ENCODE measurements around the gene TMPRSS11E.

The TMPRSS11E gene

DNA sequence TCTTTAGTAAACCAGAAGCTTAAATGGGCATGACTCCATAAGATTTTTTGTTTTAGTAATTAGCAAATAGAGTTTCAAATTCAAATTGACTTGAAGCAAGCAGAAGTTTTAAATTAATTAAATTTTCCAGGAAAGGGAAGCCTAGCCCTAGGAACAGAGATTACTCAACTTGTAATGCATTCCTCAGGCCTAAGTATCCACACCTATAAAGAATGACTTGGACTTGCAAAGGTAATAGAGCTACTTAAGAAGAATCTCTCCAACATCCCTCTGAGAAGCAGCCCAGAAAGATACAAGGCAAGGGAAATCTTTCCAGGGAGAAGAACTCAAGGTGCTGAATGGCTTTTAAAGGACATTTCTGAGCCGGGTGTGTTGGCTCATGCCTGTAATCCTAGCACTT is 16.9 kb upstream of the TMPRSS11E start:
- TF ChIP-seq JUND (IDR thresholded peaks at IDR 0.05; ENCODE audit: low read depth), result no peak
- in situ Hi-C loops (cut with HindIII; ENCODE audit: low pct_unique_long_range_greater_than_20kb, low sequenced_read_pairs), result no loop called here

DNA sequence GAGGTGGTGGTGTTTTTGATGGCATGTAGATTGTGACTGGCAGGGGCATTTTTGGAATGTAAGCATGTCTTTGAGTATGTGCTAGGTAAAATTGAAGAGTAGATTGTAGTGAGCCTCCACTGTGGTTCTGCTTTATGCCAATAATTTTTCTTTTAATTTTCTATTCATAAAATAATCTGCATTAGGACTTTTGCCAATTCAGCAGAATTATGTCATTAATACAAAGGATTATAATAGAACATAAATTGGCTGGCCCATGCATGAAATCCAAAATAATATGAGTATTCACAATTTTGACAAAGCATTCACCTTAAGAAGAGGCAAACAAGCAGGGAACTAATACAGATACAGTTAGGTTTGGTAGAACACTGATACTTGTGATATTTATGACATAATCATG is 14.9 kb upstream of the TMPRSS11E start:
- TF ChIP-seq JUND (IDR thresholded peaks at IDR 0.05; ENCODE audit: low read depth), result no peak
- DNase-seq (ENCODE audit: low read depth in 1 of 2, low spot score in 1 of 2), result no peak
- in situ Hi-C loops (cut with HindIII; ENCODE audit: low pct_unique_long_range_greater_than_20kb, low sequenced_read_pairs), result no loop called here

More for the DNA sequence above, 16.9 kb upstream of the TMPRSS11E start:
- no peak for DNase-seq (ENCODE audit: low read depth in 1 of 2, low spot score in 1 of 2)

DNA sequence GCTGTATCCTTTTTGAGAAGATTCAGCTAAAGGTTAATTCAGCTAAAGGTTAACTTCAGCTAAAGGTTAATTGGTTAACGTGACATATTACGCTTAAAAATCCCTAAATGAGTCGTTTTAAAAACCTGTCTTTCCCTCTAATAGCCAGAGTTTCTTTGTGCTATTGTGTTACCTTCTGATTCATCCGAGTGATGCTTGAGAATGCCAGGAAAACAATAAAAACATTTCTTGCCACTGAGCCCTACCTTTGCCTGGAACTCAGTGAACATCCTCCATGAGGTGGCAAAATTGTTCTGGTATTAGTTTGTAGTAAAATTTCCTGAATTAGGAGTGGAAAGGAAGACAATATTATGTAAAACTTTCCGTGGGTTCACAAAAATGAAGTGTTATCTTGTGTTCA is 13.7 kb upstream of the TMPRSS11E start:
- in situ Hi-C loops (cut with HindIII; ENCODE audit: low pct_unique_long_range_greater_than_20kb, low sequenced_read_pairs), result no loop called here
- no peak for DNase-seq (ENCODE audit: low read depth in 1 of 2, low spot score in 1 of 2)
- no peak for TF ChIP-seq JUND (IDR thresholded peaks at IDR 0.05; ENCODE audit: low read depth)

DNA sequence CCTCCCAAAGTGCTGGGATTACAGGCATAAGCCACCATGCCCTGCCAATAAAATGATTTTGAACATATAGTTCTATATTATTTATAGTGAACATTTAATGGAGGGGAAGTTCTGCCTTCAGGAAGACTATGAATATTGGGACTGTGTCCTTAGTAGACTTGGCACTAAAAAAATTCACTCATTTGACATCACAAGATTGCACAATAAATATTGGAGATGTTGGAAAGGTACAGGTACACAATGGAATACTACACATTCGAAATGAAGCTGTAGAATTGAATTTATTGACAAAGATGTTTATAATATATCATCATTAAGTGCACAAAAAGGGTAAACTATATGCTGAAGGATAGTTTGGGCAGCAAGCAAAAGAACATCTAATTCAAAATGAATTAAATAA is 13.0 kb upstream of the TMPRSS11E start:
- in situ Hi-C loops (cut with HindIII; ENCODE audit: low pct_unique_long_range_greater_than_20kb, low sequenced_read_pairs), result no loop called here
- no peak for DNase-seq (ENCODE audit: low read depth in 1 of 2, low spot score in 1 of 2)
- no peak for TF ChIP-seq JUND (IDR thresholded peaks at IDR 0.05; ENCODE audit: low read depth)

DNA sequence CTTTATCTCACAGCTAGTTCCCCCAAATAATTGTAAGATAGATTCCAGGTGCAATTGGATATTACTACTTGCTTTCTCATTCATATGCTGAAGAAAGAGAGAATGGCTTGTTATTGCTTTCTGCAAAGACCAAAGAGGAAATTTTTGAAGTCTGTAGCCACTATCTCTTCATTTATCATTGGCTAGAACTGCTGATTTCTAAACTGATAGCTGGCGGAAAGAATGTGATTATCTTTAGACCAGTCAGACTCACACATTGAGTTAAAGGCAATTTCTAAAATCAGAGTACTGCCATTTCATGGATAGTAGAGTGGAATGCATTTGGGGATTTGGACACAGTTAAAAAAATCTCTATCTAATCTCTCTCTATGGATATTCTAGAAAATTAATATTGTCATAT is 12.4 kb upstream of the TMPRSS11E start:
- TF ChIP-seq JUND (IDR thresholded peaks at IDR 0.05; ENCODE audit: low read depth), result no peak
- in situ Hi-C loops (cut with HindIII; ENCODE audit: low pct_unique_long_range_greater_than_20kb, low sequenced_read_pairs), result no loop called here
- DNase-seq (ENCODE audit: low read depth in 1 of 2, low spot score in 1 of 2), result no peak

GRCh38 chr4:68445111-68445510 is 2.2 kb upstream of the TMPRSS11E start:
- no peak for DNase-seq (ENCODE audit: low read depth in 1 of 2, low spot score in 1 of 2)
- in situ Hi-C loops (cut with HindIII; ENCODE audit: low pct_unique_long_range_greater_than_20kb, low sequenced_read_pairs), result no loop called here
- no peak for TF ChIP-seq JUND (IDR thresholded peaks at IDR 0.05; ENCODE audit: low read depth)

GRCh38 chr4:68451246-68452211 is 4.3 kb downstream of the TMPRSS11E start:
- in situ Hi-C loops (cut with HindIII; ENCODE audit: low pct_unique_long_range_greater_than_20kb, low sequenced_read_pairs), result no loop called here
- no peak for TF ChIP-seq JUND (IDR thresholded peaks at IDR 0.05; ENCODE audit: low read depth)
- DNase-seq (ENCODE audit: low read depth in 1 of 2, low spot score in 1 of 2), result peak in 1 of 2 experiments; percentile 35

DNA sequence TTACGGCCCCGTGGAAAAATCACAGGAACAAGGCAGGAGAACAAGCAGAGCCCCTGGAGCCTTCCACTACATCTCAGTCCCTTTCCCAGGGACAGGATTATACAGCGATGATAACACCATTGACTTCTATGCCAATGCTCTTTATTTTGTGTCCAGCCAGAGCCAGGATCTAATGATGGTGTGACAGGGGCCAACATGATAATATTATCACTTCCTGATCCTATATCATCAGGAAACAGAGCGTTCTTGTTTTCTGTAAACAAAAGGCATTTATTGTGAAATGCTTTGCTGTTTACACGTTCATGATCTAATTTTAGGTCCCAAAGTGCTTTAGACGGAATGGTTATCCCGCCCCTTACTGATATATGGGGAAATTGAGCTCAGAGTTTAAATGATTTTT is 12.8 kb downstream of the TMPRSS11E start:
- DNase-seq (ENCODE audit: low read depth in 1 of 2, low spot score in 1 of 2), result no peak
- in situ Hi-C loops (cut with HindIII; ENCODE audit: low pct_unique_long_range_greater_than_20kb, low sequenced_read_pairs), result no loop called here
- no peak for TF ChIP-seq JUND (IDR thresholded peaks at IDR 0.05; ENCODE audit: low read depth)

GRCh38 chr4:68461790-68462189 is 14.5 kb downstream of the TMPRSS11E start:
- DNase-seq (ENCODE audit: low read depth in 1 of 2, low spot score in 1 of 2), result no peak
- TF ChIP-seq JUND (IDR thresholded peaks at IDR 0.05; ENCODE audit: low read depth), result no peak
- in situ Hi-C loops (cut with HindIII; ENCODE audit: low pct_unique_long_range_greater_than_20kb, low sequenced_read_pairs), result no loop called here

GRCh38 chr4:68462691-68463090 is 15.4 kb downstream of the TMPRSS11E start:
- no peak for DNase-seq (ENCODE audit: low read depth in 1 of 2, low spot score in 1 of 2)
- in situ Hi-C loops (cut with HindIII; ENCODE audit: low pct_unique_long_range_greater_than_20kb, low sequenced_read_pairs), result no loop called here
- TF ChIP-seq JUND (IDR thresholded peaks at IDR 0.05; ENCODE audit: low read depth), result no peak

- TF ChIP-seq JUND (IDR thresholded peaks at IDR 0.05; ENCODE audit: low read depth), result peak; percentile 33; the same call in 1 of the 2 replicates
- peak in 1 of 2 experiments; percentile 87 for DNase-seq (ENCODE audit: low read depth in 1 of 2, low spot score in 1 of 2)
Observed at GRCh38 chr4:68463796-68464195, 16.5 kb downstream of the TMPRSS11E start.

DNA sequence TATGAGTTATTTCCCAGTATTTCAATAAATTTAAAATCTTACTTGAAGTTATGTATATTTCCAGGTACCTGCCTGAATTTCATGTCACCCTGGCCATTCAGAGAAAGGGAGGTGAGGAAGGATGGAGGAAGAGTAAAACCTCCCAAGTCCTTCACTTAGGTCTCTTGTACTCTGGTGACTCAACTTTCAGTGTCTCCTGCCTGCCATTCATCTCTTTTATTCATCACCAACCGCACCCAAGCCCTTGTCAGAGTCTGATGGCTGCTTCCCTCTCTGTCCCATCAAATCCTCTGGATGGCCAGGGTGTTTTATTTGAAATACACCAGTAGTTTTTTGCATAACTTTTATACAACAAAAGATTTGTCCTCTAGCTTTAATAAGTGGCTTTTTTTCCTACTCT is 17.8 kb downstream of the TMPRSS11E start:
- no peak for TF ChIP-seq JUND (IDR thresholded peaks at IDR 0.05; ENCODE audit: low read depth)
- no peak for DNase-seq (ENCODE audit: low read depth in 1 of 2, low spot score in 1 of 2)
- in situ Hi-C loops (cut with HindIII; ENCODE audit: low pct_unique_long_range_greater_than_20kb, low sequenced_read_pairs), result no loop called here

More at GRCh38 chr4:68463796-68464195, 16.5 kb downstream of the TMPRSS11E start:
- in situ Hi-C loops (cut with HindIII; ENCODE audit: low pct_unique_long_range_greater_than_20kb, low sequenced_read_pairs), result no loop called here

DNA sequence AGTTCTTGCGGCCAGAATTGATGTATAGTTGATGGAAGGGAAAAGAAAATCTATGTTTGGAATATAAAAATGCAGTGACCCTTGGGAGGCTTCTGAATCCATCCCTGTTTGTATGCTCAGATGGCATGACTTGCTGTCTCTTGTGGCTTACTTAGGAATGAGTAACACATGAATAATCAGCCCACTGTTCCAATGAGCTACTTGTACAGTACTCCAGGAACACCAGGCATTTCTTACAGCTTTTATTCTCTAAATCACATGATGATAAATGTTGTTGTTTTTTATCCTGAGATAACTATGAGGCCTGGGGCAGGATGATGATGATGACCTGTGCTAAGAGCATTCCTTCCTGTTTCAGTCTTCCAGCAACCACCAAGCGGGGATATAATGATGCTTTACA is 18.9 kb downstream of the TMPRSS11E start:
- no peak for TF ChIP-seq JUND (IDR thresholded peaks at IDR 0.05; ENCODE audit: low read depth)
- DNase-seq (ENCODE audit: low read depth in 1 of 2, low spot score in 1 of 2), result no peak

More for the DNA sequence above, 18.9 kb downstream of the TMPRSS11E start:
- in situ Hi-C loops (cut with HindIII; ENCODE audit: low pct_unique_long_range_greater_than_20kb, low sequenced_read_pairs), result no loop called here
